Astrocyte (in vitro differentiated cells and primary cell): ENCODE data around the gene HSF2BP. TPM values are rescaled to one million over a fixed set of nuclear protein-coding genes. Genes with fewer than 3 reads are reported as not detected.
"Not testable (repeated sequence)": the region's sequence is repeated elsewhere in the genome, so short reads cannot be mapped to it uniquely, and the experiment has no call there.

Experiments
- DNase-seq: peaks from one replicate; pipeline ENCODE4 v3.0.0-alpha.2; 2010; ENCODE audit warnings: low read depth
- FAIRE-seq: peaks from 2 replicates; lab custom pipeline; 2011; peaks lifted over from hg19 to GRCh38; lab: Jason Lieb, UNC
- H2AFZ ChIP-seq: 2 replicates; pipeline ENCODE4 v1.6.0; 2012; ENCODE audit warnings: low read depth, low read length, inconsistent platforms
- H3K27ac ChIP-seq: 2 replicates; pipeline ENCODE4 v1.5.1; 2011; ENCODE audit warnings: low read depth, low read length, inconsistent platforms
- H3K27me3 ChIP-seq: 2 replicates; pipeline ENCODE4 v1.6.0; 2011; ENCODE audit warnings: low read length, inconsistent platforms; ENCODE audit not compliant: insufficient read depth
- H3K36me3 ChIP-seq: 2 replicates; pipeline ENCODE4 v1.5.1; 2011; ENCODE audit warnings: low read length, inconsistent platforms; ENCODE audit not compliant: insufficient read depth
- H3K4me1 ChIP-seq: 2 replicates; pipeline ENCODE4 v1.5.1; 2011; ENCODE audit warnings: low read length, inconsistent platforms; ENCODE audit not compliant: insufficient read depth
- H3K4me2 ChIP-seq: 2 replicates; pipeline ENCODE4 v1.6.0; 2012; ENCODE audit warnings: low read length, inconsistent platforms
- H3K4me3 ChIP-seq: 2 replicates; pipeline ENCODE4 v1.5.1; 2011; ENCODE audit warnings: low read depth, mild to moderate bottlenecking, low read length, inconsistent platforms; ENCODE audit not compliant: insufficient read depth
- H3K79me2 ChIP-seq: 2 replicates; pipeline ENCODE4 v1.6.0; 2012; ENCODE audit warnings: mild to moderate bottlenecking, low read length, inconsistent platforms; ENCODE audit not compliant: insufficient read depth
- H3K9ac ChIP-seq: 2 replicates; pipeline ENCODE4 v1.6.0; 2012; ENCODE audit warnings: mild to moderate bottlenecking, low read length, inconsistent platforms
- H3K9me3 ChIP-seq: 2 replicates; pipeline ENCODE4 v1.5.1; 2012; ENCODE audit warnings: low read depth, mild to moderate bottlenecking, low read length, inconsistent platforms; ENCODE audit not compliant: insufficient read depth
- H4K20me1 ChIP-seq: 2 replicates; pipeline ENCODE4 v1.6.0; 2012; ENCODE audit warnings: low read length, inconsistent platforms; ENCODE audit not compliant: insufficient read depth
- H3K27ac Mint-ChIP-seq: one replicate; pipeline ENCODE4 v1.8.0; 2021; ENCODE audit warnings: mild to moderate bottlenecking, mixed read lengths; ENCODE audit not compliant: unreplicated experiment
- H3K27me3 Mint-ChIP-seq: one replicate; pipeline ENCODE4 v1.8.0; 2021; ENCODE audit warnings: low read depth, mixed read lengths; ENCODE audit not compliant: unreplicated experiment
- H3K36me3 Mint-ChIP-seq: one replicate; pipeline ENCODE4 v1.8.0; 2021; ENCODE audit warnings: low read depth, mixed read lengths; ENCODE audit not compliant: unreplicated experiment
- H3K4me1 Mint-ChIP-seq: one replicate; pipeline ENCODE4 v1.8.0; 2021; ENCODE audit warnings: low read depth, mixed read lengths; ENCODE audit not compliant: unreplicated experiment
- H3K4me3 Mint-ChIP-seq: one replicate; pipeline ENCODE4 v1.8.0; 2021; ENCODE audit warnings: mild to moderate bottlenecking, moderate library complexity, mixed read lengths; ENCODE audit not compliant: unreplicated experiment
- H3K9me3 Mint-ChIP-seq: one replicate; pipeline ENCODE4 v1.8.0; 2021; ENCODE audit warnings: mild to moderate bottlenecking, mixed read lengths; ENCODE audit not compliant: unreplicated experiment
- CTCF ChIP-seq: IDR thresholded peaks from 2 replicates; pipeline ENCODE4 v1.5.1; 2011; ENCODE audit warnings: low read depth, mild to moderate bottlenecking, inconsistent platforms, low read length, moderate library complexity; ENCODE audit not compliant: insufficient read depth
- EZH2 ChIP-seq: IDR thresholded peaks from 2 replicates; pipeline ENCODE4 v1.6.1; 2012; ENCODE audit warnings: mild to moderate bottlenecking, low read length, inconsistent platforms; ENCODE audit not compliant: insufficient read depth
- total RNA-seq: library from RNA; stranded (reverse); gene quantifications from 2 replicates; pipeline ENCODE4 v1.2.1, GENCODE V29; 2021

The HSF2BP gene
- total RNA-seq, 1 donor from 2014 or later: 3.2 TPM

- Mint-ChIP-seq H3K4me3 (no peak overlapping the region), H3K36me3 (peaks cover 5% of the 10 kb centered on the region), H3K4me1 (peaks cover 69% of the 10 kb centered on the region), H3K9me3 (no peaks in the 10 kb centered on the region), H3K27ac (no peak overlapping the region), H3K27me3 (no peaks in the 10 kb centered on the region)
- no peaks in the 10 kb centered on the region for H3K79me2 ChIP-seq
- no peak for TF ChIP-seq CTCF
- TF ChIP-seq EZH2: no peak
- no peak overlapping the region for H3K4me3 ChIP-seq
- H2AFZ ChIP-seq: no peak overlapping the region
- H3K9ac ChIP-seq: peak overlapping the region; percentile 35
- FAIRE-seq (peak; percentile 85), DNase-seq (peak; percentile 93)
- peak overlapping the region; percentile 93 for H3K27ac ChIP-seq
- peak overlapping the region; percentile 18 for H3K4me2 ChIP-seq
- no peaks in the 10 kb centered on the region for H3K27me3 ChIP-seq
- H3K36me3 ChIP-seq: no peaks in the 10 kb centered on the region
- peaks cover 48% of the 10 kb centered on the region for H3K4me1 ChIP-seq
- H4K20me1 ChIP-seq: no peaks in the 10 kb centered on the region
- H3K9me3 ChIP-seq: no peaks in the 10 kb centered on the region
Observed at GRCh38 chr21:43597052-43597451, 62.2 kb downstream of the HSF2BP start.

GRCh38 chr21:43596616-43597015 lies 62.7 kb downstream of the HSF2BP start:
- TF ChIP-seq CTCF (no peak), EZH2 (no peak)
- FAIRE-seq (no peak), DNase-seq (no peak)
- Histone ChIP-seq H4K20me1 (no peaks in the 10 kb centered on the region), H3K9ac (peak overlapping the region; percentile 35), H3K9me3 (no peaks in the 10 kb centered on the region), H3K4me1 (peaks cover 48% of the 10 kb centered on the region), H3K36me3 (no peaks in the 10 kb centered on the region), H3K4me2 (peak overlapping the region; percentile 18), H3K4me3 (no peak overlapping the region), H3K27ac (peak overlapping the region; percentile 93), H2AFZ (no peak overlapping the region), H3K79me2 (no peaks in the 10 kb centered on the region), H3K27me3 (no peaks in the 10 kb centered on the region)
- Mint-ChIP-seq H3K36me3 (peaks cover 5% of the 10 kb centered on the region), H3K27ac (no peak overlapping the region), H3K27me3 (no peaks in the 10 kb centered on the region), H3K4me3 (no peak overlapping the region), H3K9me3 (no peaks in the 10 kb centered on the region), H3K4me1 (peaks cover 68% of the 10 kb centered on the region)

- not testable (repeated sequence) for H3K27ac Mint-ChIP-seq, H3K27me3 Mint-ChIP-seq, H3K9me3 Mint-ChIP-seq, H3K9me3 ChIP-seq, H3K4me3 Mint-ChIP-seq, H3K9ac ChIP-seq, H3K27ac ChIP-seq, H4K20me1 ChIP-seq, H3K36me3 ChIP-seq, FAIRE-seq, H3K4me2 ChIP-seq, H2AFZ ChIP-seq, H3K36me3 Mint-ChIP-seq, DNase-seq, H3K4me3 ChIP-seq, H3K27me3 ChIP-seq, H3K79me2 ChIP-seq
- H3K4me1 Mint-ChIP-seq: peaks cover 66% of the 10 kb centered on the region
- H3K4me1 ChIP-seq: peaks cover 40% of the 10 kb centered on the region
Observed at GRCh38 chr21:43595769-43596168, 63.5 kb downstream of the HSF2BP start.
